Measurements from ENCODE around the gene NKAIN4.

- no peak for TF ChIP-seq CTCF (conservative IDR thresholded peaks at IDR 0.05; ENCODE audit: low read depth, low read length)
- TF ChIP-seq EZH2 (IDR thresholded peaks at IDR 0.05; ENCODE audit: borderline replicate concordance, low read depth, low read length, poor library complexity, severe bottlenecking) = no peak
These were observed 21.6 kb upstream of the NKAIN4 start for GRCh38 chr20:63275825-63276224.

Measured in A673 (cell line).